RWPE2 (cell line): ENCODE measurements around the gene NDST1.
"Not testable (repeated sequence)": the region's sequence is repeated elsewhere in the genome, so short reads cannot be mapped to it uniquely, and the experiment has no call there.

ENCODE experiments used
- ATAC-seq: fragments of 200-7000 bp; cut with Tn5 transposase; 3 replicates; pipeline ENCODE4 v1.9.1; 2021; ENCODE audit warnings: low read depth
- DNase-seq: peaks from one replicate; pipeline ENCODE4 v3.0.0-alpha.2; 2020; ENCODE audit warnings: low spot score
- H3K27ac ChIP-seq: fragments of 450-650 bp; 2 replicates; pipeline ENCODE4 v1.5.1; 2017; ENCODE audit warnings: mild to moderate bottlenecking; ENCODE audit not compliant: poor library complexity, severe bottlenecking
- H3K27me3 ChIP-seq: fragments of 250-450 bp; sonication (Bioruptor Pico); 2 replicates; pipeline ENCODE4 v1.5.1; 2021; ENCODE audit warnings: mild to moderate bottlenecking, moderate library complexity; ENCODE audit not compliant: insufficient read depth, poor library complexity, severe bottlenecking
- H3K36me3 ChIP-seq: fragments of 250-450 bp; sonication (Bioruptor Pico); 2 replicates; pipeline ENCODE4 v1.5.1; 2020; ENCODE audit warnings: low read depth, mild to moderate bottlenecking, moderate library complexity
- H3K4me1 ChIP-seq: fragments of 250-450 bp; sonication (Bioruptor Pico); 2 replicates; pipeline ENCODE4 v1.5.1; 2021; ENCODE audit warnings: mild to moderate bottlenecking, moderate library complexity; ENCODE audit not compliant: insufficient read depth, poor library complexity, severe bottlenecking
- H3K4me3 ChIP-seq: fragments of 250-450 bp; sonication (Bioruptor Pico); 2 replicates; pipeline ENCODE4 v1.5.1; 2021; ENCODE audit warnings: mild to moderate bottlenecking, moderate library complexity; ENCODE audit not compliant: severe bottlenecking
- H3K9me3 ChIP-seq: fragments of 250-450 bp; sonication (Bioruptor Pico); 2 replicates; pipeline ENCODE4 v1.5.1; 2021; ENCODE audit warnings: mild to moderate bottlenecking, moderate library complexity; ENCODE audit not compliant: severe bottlenecking
- TF ChIP-seq, protein P1 (sequence below): fragments of 450-650 bp; IDR thresholded peaks from one replicate; pipeline ENCODE4 v1.5.1; 2017; ENCODE audit warnings: mild to moderate bottlenecking, moderate library complexity; ENCODE audit not compliant: poor library complexity, severe bottlenecking

Gene NDST1

DNA sequence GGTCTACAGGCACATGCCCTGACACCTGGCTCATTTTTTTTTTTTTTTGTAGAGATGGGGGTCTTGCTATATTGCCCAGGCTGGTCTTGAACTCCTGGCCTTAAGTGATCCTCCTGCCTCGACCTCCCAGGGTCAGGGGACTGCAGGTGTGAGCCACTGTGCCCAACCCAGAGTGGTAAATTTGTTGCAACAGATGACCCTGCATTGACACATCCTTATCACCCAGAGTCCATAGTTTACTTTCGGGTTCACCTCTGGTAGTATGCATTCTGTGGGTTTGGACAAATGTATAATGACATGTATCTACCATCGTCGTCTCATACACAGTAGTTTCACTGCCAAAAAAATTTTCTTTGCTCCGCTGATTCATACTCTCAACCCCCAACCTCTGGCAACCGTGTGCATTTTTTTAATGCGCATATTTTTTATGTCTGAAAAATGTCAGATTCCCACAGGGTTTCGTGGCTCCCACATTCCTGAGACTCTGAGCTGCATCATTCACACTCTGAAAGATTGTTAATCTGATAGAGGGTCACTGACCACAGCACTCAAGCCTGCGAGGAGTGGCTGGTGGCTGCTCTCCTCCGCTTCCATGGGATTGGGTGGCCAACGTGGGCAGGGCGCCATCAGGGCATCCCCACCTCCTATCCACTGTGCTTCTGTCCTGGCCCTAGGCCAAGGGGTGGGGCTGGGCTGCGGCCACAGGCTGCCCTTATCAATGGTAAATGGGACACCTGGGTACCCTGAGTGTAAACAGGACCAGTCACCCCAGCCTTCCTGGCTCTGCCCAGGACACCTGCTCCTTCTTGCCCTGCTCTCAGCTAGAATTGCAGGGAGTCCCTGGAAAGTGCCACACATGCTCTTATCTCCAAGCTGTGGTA is 9.6 kb downstream of the NDST1 start:
- ATAC-seq (peak; percentile 80), DNase-seq (peak; percentile 91)
- Histone ChIP-seq H3K4me1 (peaks cover 55% of the 10 kb centered on the region), H3K27me3 (no peaks in the 10 kb centered on the region), H3K27ac (peak overlapping the region; percentile 67), H3K4me3 (no peak overlapping the region), H3K9me3 (no peaks in the 10 kb centered on the region), H3K36me3 (peaks cover 18% of the 10 kb centered on the region)
- TF ChIP-seq, protein P1, sequence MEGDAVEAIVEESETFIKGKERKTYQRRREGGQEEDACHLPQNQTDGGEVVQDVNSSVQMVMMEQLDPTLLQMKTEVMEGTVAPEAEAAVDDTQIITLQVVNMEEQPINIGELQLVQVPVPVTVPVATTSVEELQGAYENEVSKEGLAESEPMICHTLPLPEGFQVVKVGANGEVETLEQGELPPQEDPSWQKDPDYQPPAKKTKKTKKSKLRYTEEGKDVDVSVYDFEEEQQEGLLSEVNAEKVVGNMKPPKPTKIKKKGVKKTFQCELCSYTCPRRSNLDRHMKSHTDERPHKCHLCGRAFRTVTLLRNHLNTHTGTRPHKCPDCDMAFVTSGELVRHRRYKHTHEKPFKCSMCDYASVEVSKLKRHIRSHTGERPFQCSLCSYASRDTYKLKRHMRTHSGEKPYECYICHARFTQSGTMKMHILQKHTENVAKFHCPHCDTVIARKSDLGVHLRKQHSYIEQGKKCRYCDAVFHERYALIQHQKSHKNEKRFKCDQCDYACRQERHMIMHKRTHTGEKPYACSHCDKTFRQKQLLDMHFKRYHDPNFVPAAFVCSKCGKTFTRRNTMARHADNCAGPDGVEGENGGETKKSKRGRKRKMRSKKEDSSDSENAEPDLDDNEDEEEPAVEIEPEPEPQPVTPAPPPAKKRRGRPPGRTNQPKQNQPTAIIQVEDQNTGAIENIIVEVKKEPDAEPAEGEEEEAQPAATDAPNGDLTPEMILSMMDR = no peak

DNA sequence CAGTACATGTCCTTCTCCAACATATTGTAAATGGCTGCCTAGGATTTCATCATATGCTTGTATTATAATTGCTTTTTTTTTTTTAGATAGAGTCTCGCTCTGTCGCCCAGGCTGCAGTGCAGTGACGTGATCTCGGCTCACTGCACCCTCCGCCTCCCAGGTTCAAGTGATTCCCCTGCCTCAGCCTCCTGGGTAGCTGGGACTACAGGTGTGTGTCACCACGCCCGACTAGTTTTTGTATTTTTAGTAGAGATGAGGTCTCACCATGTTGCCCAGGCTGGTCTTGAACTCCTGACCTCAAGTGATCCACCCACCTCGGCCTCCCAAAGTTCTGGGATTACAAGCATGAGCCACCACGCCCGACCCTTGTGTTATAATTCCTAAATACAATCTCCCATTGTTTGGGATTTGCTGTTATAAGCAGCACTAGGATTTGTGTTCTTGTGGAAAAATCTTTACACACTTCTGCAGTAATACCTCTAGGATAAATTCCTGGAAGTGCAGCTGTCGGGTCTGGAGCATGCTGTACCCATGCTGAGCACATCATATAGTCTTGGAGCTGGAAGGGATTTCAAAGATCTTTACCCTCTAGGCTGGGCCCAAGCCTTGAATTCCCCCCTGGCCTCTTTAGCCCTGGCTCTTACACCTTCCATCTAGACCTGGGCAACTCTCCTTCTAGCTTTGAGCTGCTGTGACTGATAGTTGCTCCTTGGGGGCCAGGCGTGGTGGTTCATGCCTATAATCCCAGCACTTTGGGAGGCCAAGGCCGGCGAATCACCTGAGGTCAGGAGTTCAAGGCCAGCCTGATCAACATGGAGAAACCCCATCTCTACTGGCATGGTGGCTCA is 11.0 kb downstream of the NDST1 start:
- DNase-seq, ATAC-seq, H3K27me3 ChIP-seq, H3K9me3 ChIP-seq, H3K4me3 ChIP-seq: not testable (repeated sequence)
- peaks cover 53% of the 10 kb centered on the region for H3K4me1 ChIP-seq
- H3K36me3 ChIP-seq = peaks cover 28% of the 10 kb centered on the region
- H3K27ac ChIP-seq = peak overlapping the region; percentile 67

DNA sequence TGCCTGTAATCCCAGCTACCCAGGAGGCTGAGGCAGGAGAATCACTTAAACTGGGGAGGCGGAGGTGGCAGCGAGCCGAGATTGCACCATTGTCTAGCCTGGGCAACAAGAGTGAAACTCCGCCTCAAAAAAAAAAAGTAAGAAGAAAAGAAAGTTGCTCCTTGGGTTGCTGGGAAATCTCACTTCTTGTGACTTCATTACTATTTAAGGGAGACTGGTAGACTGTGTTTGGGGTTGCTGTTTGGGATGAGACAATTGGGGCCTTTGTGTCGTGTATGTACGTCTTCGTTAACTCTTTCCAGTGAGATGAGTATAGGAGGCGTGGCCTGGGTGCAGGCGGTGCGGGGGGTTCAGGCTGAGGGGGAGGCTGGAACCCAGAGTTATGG is 11.6 kb downstream of the NDST1 start:
- DNase-seq = no peak
- Histone ChIP-seq H3K27me3 (no peaks in the 10 kb centered on the region), H3K4me3 (no peak overlapping the region), H3K9me3 (no peaks in the 10 kb centered on the region), H3K4me1 (peaks cover 48% of the 10 kb centered on the region), H3K27ac (no peak overlapping the region), H3K36me3 (peaks cover 34% of the 10 kb centered on the region)
- ATAC-seq = no peak
- TF ChIP-seq, protein P1 = no peak

DNA sequence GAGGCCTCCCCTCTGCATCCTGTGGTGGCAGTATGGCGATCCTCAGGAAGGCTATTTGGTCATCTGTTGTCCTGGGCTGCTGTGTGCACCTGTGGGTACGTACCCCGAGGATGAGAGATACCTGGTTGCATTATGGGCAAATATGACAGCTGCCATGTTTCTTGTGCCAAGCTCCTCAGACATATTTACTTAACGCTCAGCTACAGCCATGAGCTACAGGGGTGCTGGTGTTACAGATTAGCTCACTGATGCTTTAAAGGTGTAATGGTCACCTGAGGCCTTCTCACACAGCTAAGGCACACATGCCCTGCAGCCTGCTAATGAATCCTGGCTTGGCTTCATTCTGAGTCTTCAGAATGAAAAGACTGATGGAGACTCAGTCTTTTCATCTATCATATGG is 12.0 kb downstream of the NDST1 start:
- no peak overlapping the region for H3K4me3 ChIP-seq
- no peak for ATAC-seq
- peaks cover 44% of the 10 kb centered on the region for H3K4me1 ChIP-seq
- no peaks in the 10 kb centered on the region for H3K9me3 ChIP-seq
- TF ChIP-seq, protein P1 = no peak
- H3K36me3 ChIP-seq = peaks cover 37% of the 10 kb centered on the region
- no peaks in the 10 kb centered on the region for H3K27me3 ChIP-seq
- DNase-seq = no peak
- no peak overlapping the region for H3K27ac ChIP-seq

DNA sequence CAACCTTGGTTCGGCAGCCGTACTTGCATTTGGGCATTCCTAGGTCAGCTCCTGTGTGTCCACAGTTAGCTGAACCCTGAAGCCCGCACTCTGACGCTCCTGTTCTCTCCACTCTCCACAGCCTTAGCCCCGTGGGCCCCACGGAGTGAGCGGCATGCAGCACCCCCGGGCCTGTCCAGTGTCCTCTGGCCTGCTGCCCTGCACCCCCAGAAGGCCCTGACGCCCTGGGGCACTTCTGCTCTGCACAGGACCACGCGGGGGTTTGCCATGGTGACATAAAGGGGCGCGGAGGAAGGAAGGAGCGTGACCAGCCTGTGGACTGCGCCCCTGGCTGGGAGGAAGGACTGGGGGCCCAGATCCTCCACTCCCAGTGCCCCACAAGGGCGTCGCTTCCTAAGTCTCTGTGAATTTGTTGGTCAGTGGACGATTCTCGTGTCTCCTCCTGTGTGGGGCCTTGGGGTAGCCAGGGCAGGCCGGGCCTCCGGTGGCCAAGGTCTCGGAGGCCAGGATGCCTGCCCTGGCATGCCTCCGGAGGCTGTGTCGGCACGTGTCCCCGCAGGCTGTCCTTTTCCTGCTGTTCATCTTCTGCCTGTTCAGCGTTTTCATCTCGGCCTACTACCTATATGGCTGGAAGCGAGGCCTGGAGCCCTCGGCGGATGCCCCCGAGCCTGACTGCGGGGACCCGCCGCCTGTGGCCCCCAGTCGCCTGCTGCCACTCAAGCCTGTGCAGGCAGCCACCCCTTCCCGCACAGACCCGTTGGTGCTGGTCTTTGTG is 13.0 kb downstream of the NDST1 start:
- TF ChIP-seq, protein P1 = no peak
- no peaks in the 10 kb centered on the region for H3K9me3 ChIP-seq
- H3K4me3 ChIP-seq = no peak overlapping the region
- peaks cover 35% of the 10 kb centered on the region for H3K4me1 ChIP-seq
- peaks cover 37% of the 10 kb centered on the region for H3K36me3 ChIP-seq
- ATAC-seq (no peak), DNase-seq (no peak)
- no peaks in the 10 kb centered on the region for H3K27me3 ChIP-seq
- H3K27ac ChIP-seq = peak overlapping the region; percentile 14
